SK-N-SH (cell line): Measurements from ENCODE around the gene FOXP2.

Experiments
- CTCF ChIP-seq: fragments of 200-600 bp; sonication (generic); IDR thresholded peaks from 2 replicates; pipeline ENCODE4 v1.6.1; 2017; ENCODE audit warnings: antibody characterized with exemption, mild to moderate bottlenecking, moderate library complexity
- EP300 ChIP-seq, 2 experiments: IDR thresholded peaks; 2 replicates each; pipeline versions ENCODE4 v1.4.0 to v1.6.1; 2012; ENCODE audit warnings: borderline replicate concordance in 1 of 2, low read depth in 1 of 2, low read length in 1 of 2
- EZH2phosphoT487 ChIP-seq: fragments of 200-600 bp; sonication (generic); IDR thresholded peaks from 2 replicates; pipeline ENCODE4 v1.6.1; 2017; ENCODE audit warnings: low read depth, mixed run types, mild to moderate bottlenecking, antibody characterized with exemption, moderate library complexity, borderline replicate concordance
- FOXJ3 ChIP-seq: sonication (generic); formaldehyde crosslinking; IDR thresholded peaks from 2 replicates; pipeline ENCODE4 v1.5.1; 2020; ENCODE audit warnings: mild to moderate bottlenecking, missing genetic modification reagents
- FOXM1 ChIP-seq: IDR thresholded peaks from 2 replicates; pipeline ENCODE4 v1.4.0; 2012; ENCODE audit warnings: low read depth, mild to moderate bottlenecking
- GABPA ChIP-seq: IDR thresholded peaks from 2 replicates; pipeline ENCODE4 v1.4.0; 2012; ENCODE audit warnings: low read depth, mild to moderate bottlenecking
- NRF1 ChIP-seq: IDR thresholded peaks from 2 replicates; pipeline ENCODE4 v1.6.1; 2012; ENCODE audit warnings: low read depth, mild to moderate bottlenecking, low read length
- POLR2AphosphoS5 ChIP-seq: IDR thresholded peaks from 2 replicates; pipeline ENCODE4 v1.6.1; 2012; ENCODE audit warnings: low read depth, low read length
- RAD21 ChIP-seq: IDR thresholded peaks from 2 replicates; pipeline ENCODE4 v1.6.1; 2012; ENCODE audit warnings: mild to moderate bottlenecking, low read length
- RFX5 ChIP-seq: IDR thresholded peaks from 2 replicates; pipeline ENCODE4 v1.6.1; 2012; ENCODE audit warnings: mild to moderate bottlenecking, improper control_type of control experiment, low read length
- YY1 ChIP-seq: IDR thresholded peaks from 2 replicates; pipeline ENCODE4 v1.4.0; 2012; ENCODE audit warnings: low read depth, mild to moderate bottlenecking
- TF ChIP-seq, protein P1 (sequence below): fragments of 150-350 bp; IDR thresholded peaks from 2 replicates; pipeline ENCODE4 v1.6.1; 2017; ENCODE audit warnings: antibody characterized with exemption, low read length, low read depth, borderline replicate concordance
- TF ChIP-seq, protein P2 (sequence below): IDR thresholded peaks from 2 replicates; pipeline ENCODE4 v1.4.0; 2012; ENCODE audit warnings: low read depth, borderline replicate concordance
- TF ChIP-seq, protein P3 (sequence below): fragments of 150-350 bp; IDR thresholded peaks from 2 replicates; pipeline ENCODE4 v1.6.1; 2016; ENCODE audit warnings: mild to moderate bottlenecking, low read depth, low read length

- TF ChIP-seq FOXM1, result no peak
- TF ChIP-seq GABPA, result no peak
- TF ChIP-seq POLR2AphosphoS5, result no peak
- no peak for TF ChIP-seq CTCF
- TF ChIP-seq YY1, result no peak
- no peak for TF ChIP-seq RAD21
- no peak for TF ChIP-seq EP300 (IDR thresholded peaks at IDR 0.05; ENCODE audit: borderline replicate concordance in 1 of 2, low read depth in 1 of 2, low read length in 1 of 2)
- no peak for TF ChIP-seq FOXJ3 (CRISPR knock-in tag)
- TF ChIP-seq, protein P1, sequence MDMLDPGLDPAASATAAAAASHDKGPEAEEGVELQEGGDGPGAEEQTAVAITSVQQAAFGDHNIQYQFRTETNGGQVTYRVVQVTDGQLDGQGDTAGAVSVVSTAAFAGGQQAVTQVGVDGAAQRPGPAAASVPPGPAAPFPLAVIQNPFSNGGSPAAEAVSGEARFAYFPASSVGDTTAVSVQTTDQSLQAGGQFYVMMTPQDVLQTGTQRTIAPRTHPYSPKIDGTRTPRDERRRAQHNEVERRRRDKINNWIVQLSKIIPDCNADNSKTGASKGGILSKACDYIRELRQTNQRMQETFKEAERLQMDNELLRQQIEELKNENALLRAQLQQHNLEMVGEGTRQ, result no peak
- TF ChIP-seq, protein P2, sequence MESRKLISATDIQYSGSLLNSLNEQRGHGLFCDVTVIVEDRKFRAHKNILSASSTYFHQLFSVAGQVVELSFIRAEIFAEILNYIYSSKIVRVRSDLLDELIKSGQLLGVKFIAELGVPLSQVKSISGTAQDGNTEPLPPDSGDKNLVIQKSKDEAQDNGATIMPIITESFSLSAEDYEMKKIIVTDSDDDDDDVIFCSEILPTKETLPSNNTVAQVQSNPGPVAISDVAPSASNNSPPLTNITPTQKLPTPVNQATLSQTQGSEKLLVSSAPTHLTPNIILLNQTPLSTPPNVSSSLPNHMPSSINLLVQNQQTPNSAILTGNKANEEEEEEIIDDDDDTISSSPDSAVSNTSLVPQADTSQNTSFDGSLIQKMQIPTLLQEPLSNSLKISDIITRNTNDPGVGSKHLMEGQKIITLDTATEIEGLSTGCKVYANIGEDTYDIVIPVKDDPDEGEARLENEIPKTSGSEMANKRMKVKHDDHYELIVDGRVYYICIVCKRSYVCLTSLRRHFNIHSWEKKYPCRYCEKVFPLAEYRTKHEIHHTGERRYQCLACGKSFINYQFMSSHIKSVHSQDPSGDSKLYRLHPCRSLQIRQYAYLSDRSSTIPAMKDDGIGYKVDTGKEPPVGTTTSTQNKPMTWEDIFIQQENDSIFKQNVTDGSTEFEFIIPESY, result no peak
- TF ChIP-seq, protein P3, sequence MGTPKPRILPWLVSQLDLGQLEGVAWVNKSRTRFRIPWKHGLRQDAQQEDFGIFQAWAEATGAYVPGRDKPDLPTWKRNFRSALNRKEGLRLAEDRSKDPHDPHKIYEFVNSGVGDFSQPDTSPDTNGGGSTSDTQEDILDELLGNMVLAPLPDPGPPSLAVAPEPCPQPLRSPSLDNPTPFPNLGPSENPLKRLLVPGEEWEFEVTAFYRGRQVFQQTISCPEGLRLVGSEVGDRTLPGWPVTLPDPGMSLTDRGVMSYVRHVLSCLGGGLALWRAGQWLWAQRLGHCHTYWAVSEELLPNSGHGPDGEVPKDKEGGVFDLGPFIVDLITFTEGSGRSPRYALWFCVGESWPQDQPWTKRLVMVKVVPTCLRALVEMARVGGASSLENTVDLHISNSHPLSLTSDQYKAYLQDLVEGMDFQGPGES, result no peak
- no peak for TF ChIP-seq EZH2phosphoT487
- TF ChIP-seq RFX5, result no peak
- TF ChIP-seq NRF1, result no peak
These were observed 237.4 kb downstream of the FOXP2 start for GRCh38 chr7:114652041-114652440.
